ENCODE results near the gene IFI30. TPM values are rescaled to one million over a fixed set of nuclear protein-coding genes. Genes with fewer than 3 reads are reported as not detected.
A peak's percentile ranks its signal among the peaks of the same experiment; 100 is the strongest.

IFI30 gene
- total and polyA plus RNA-seq, 2 experiments from 2014 or later = 27.4 to 34.4 TPM

DNA sequence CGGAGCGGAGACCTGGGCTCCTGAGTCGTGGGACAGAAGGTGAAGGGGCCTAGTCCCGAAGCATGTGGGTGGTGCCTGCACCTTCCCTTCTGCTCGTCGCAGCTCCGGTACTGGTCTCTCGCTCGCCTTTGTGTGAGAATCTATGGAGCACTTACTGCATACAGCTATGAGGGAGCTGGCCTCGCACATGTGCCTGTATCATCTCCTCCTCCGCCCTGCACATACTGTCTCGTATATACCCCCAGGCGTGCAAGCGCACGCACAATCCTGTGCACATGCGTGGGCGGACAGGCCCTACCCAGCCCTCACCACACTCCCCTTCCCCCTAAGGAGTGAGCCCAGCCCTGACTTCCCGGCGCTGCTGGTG is 12.0 kb upstream of the IFI30 start:
- H3K79me2 ChIP-seq (replicated peaks; ENCODE audit: insufficient read depth) = no peaks in the 10 kb centered on the region
- peaks cover 33% of the 10 kb centered on the region for H3K36me3 Mint-ChIP-seq (ENCODE audit: low read depth)
- H3K27ac ChIP-seq (ENCODE audit: low read depth) = no peak overlapping the region
- H3K36me3 ChIP-seq (ENCODE audit: insufficient read depth) = peaks cover 4% of the 10 kb centered on the region; the same call in 1 of the 2 replicates
- peaks cover 10% of the 10 kb centered on the region; the same call in 1 of the 2 replicates for H3K4me1 ChIP-seq (ENCODE audit: insufficient read depth)
- no peaks in the 10 kb centered on the region for H3K9me3 Mint-ChIP-seq
- 0 out of 2 replicates have a peak overlapping the region, but pooled peaks have one; percentile 32 for H3K4me3 ChIP-seq
- peak overlapping the region; percentile 55; the same call in 1 of the 2 replicates for H3K4me2 ChIP-seq
- peak overlapping the region; percentile 38; the same call in 1 of the 3 replicates for H3K4me3 Mint-ChIP-seq
- ATAC-seq (no peak), DNase-seq (ENCODE audit: low spot score) (no peak)
- TF ChIP-seq, protein P1, sequence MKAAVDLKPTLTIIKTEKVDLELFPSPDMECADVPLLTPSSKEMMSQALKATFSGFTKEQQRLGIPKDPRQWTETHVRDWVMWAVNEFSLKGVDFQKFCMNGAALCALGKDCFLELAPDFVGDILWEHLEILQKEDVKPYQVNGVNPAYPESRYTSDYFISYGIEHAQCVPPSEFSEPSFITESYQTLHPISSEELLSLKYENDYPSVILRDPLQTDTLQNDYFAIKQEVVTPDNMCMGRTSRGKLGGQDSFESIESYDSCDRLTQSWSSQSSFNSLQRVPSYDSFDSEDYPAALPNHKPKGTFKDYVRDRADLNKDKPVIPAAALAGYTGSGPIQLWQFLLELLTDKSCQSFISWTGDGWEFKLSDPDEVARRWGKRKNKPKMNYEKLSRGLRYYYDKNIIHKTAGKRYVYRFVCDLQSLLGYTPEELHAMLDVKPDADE (IDR thresholded peaks at IDR 0.05) = no peak
- no peak for TF ChIP-seq EZH2phosphoT487 (IDR thresholded peaks at IDR 0.05; ENCODE audit: unreplicated experiment)
- TF ChIP-seq CTCF (conservative IDR thresholded peaks at IDR 0.05; ENCODE audit: low read depth in 2 of 2) = no peak
- no peak for TF ChIP-seq ZNF331 (CRISPR knock-in tag; IDR thresholded peaks at IDR 0.05; ENCODE audit: low read depth)
- no peak for TF ChIP-seq EZH2 (IDR thresholded peaks at IDR 0.05; ENCODE audit: low read depth, unreplicated experiment)
- TF ChIP-seq, protein P2, sequence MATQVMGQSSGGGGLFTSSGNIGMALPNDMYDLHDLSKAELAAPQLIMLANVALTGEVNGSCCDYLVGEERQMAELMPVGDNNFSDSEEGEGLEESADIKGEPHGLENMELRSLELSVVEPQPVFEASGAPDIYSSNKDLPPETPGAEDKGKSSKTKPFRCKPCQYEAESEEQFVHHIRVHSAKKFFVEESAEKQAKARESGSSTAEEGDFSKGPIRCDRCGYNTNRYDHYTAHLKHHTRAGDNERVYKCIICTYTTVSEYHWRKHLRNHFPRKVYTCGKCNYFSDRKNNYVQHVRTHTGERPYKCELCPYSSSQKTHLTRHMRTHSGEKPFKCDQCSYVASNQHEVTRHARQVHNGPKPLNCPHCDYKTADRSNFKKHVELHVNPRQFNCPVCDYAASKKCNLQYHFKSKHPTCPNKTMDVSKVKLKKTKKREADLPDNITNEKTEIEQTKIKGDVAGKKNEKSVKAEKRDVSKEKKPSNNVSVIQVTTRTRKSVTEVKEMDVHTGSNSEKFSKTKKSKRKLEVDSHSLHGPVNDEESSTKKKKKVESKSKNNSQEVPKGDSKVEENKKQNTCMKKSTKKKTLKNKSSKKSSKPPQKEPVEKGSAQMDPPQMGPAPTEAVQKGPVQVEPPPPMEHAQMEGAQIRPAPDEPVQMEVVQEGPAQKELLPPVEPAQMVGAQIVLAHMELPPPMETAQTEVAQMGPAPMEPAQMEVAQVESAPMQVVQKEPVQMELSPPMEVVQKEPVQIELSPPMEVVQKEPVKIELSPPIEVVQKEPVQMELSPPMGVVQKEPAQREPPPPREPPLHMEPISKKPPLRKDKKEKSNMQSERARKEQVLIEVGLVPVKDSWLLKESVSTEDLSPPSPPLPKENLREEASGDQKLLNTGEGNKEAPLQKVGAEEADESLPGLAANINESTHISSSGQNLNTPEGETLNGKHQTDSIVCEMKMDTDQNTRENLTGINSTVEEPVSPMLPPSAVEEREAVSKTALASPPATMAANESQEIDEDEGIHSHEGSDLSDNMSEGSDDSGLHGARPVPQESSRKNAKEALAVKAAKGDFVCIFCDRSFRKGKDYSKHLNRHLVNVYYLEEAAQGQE (IDR thresholded peaks at IDR 0.05; ENCODE audit: unreplicated experiment) = no peak
- TF ChIP-seq STAT1 (IDR thresholded peaks at IDR 0.05; ENCODE audit: unreplicated experiment) = no peak
- TF ChIP-seq, protein P3, sequence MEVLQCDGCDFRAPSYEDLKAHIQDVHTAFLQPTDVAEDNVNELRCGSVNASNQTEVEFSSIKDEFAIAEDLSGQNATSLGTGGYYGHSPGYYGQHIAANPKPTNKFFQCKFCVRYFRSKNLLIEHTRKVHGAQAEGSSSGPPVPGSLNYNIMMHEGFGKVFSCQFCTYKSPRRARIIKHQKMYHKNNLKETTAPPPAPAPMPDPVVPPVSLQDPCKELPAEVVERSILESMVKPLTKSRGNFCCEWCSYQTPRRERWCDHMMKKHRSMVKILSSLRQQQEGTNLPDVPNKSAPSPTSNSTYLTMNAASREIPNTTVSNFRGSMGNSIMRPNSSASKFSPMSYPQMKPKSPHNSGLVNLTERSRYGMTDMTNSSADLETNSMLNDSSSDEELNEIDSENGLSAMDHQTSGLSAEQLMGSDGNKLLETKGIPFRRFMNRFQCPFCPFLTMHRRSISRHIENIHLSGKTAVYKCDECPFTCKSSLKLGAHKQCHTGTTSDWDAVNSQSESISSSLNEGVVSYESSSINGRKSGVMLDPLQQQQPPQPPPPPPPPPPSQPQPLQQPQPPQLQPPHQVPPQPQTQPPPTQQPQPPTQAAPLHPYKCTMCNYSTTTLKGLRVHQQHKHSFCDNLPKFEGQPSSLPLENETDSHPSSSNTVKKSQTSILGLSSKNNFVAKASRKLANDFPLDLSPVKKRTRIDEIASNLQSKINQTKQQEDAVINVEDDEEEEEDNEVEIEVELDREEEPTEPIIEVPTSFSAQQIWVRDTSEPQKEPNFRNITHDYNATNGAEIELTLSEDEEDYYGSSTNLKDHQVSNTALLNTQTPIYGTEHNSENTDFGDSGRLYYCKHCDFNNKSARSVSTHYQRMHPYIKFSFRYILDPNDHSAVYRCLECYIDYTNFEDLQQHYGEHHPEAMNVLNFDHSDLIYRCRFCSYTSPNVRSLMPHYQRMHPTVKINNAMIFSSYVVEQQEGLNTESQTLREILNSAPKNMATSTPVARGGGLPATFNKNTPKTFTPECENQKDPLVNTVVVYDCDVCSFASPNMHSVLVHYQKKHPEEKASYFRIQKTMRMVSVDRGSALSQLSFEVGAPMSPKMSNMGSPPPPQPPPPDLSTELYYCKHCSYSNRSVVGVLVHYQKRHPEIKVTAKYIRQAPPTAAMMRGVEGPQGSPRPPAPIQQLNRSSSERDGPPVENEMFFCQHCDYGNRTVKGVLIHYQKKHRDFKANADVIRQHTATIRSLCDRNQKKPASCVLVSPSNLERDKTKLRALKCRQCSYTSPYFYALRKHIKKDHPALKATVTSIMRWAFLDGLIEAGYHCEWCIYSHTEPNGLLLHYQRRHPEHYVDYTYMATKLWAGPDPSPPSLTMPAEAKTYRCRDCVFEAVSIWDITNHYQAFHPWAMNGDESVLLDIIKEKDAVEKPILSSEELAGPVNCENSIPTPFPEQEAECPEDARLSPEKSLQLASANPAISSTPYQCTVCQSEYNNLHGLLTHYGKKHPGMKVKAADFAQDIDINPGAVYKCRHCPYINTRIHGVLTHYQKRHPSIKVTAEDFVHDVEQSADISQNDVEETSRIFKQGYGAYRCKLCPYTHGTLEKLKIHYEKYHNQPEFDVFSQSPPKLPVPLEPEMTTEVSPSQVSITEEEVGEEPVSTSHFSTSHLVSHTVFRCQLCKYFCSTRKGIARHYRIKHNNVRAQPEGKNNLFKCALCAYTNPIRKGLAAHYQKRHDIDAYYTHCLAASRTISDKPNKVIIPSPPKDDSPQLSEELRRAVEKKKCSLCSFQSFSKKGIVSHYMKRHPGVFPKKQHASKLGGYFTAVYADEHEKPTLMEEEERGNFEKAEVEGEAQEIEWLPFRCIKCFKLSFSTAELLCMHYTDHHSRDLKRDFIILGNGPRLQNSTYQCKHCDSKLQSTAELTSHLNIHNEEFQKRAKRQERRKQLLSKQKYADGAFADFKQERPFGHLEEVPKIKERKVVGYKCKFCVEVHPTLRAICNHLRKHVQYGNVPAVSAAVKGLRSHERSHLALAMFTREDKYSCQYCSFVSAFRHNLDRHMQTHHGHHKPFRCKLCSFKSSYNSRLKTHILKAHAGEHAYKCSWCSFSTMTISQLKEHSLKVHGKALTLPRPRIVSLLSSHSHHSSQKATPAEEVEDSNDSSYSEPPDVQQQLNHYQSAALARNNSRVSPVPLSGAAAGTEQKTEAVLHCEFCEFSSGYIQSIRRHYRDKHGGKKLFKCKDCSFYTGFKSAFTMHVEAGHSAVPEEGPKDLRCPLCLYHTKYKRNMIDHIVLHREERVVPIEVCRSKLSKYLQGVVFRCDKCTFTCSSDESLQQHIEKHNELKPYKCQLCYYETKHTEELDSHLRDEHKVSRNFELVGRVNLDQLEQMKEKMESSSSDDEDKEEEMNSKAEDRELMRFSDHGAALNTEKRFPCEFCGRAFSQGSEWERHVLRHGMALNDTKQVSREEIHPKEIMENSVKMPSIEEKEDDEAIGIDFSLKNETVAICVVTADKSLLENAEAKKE (CRISPR knock-in tag; IDR thresholded peaks at IDR 0.05) = no peak
- TF ChIP-seq CREB1 (CRISPR knock-in tag; IDR thresholded peaks at IDR 0.05; ENCODE audit: low read depth) = no peak
- TF ChIP-seq ZNF114 (CRISPR knock-in tag; IDR thresholded peaks at IDR 0.05) = no peak
- no peak for TF ChIP-seq NANOG (IDR thresholded peaks at IDR 0.05; ENCODE audit: borderline replicate concordance)
- peaks cover 6% of the 10 kb centered on the region for H3K4me1 Mint-ChIP-seq
- no peak overlapping the region for H2AFZ ChIP-seq
- H3F3A ChIP-seq (replicated peaks; ENCODE audit: low read depth) = peaks cover 9% of the 10 kb centered on the region
- no peaks in the 10 kb centered on the region; the same call in none of the 2 replicates for H4K20me1 ChIP-seq (replicated peaks; ENCODE audit: insufficient read depth)
- peak overlapping the region; percentile 40; the same call in 1 of the 2 replicates for H3K27ac Mint-ChIP-seq
- H3K9me2 ChIP-seq (ENCODE audit: insufficient read depth) = no peaks in the 10 kb centered on the region
- H3K27me3 Mint-ChIP-seq (ENCODE audit: insufficient read depth, low read depth, poor library complexity) = peaks cover 8% of the 10 kb centered on the region
- H3K27me3 ChIP-seq (ENCODE audit: insufficient read depth) = no peaks in the 10 kb centered on the region

Measured in GM23338 (cell line).